PC-3 (cell line): ENCODE results near the gene MAG.

ENCODE experiments used
- EZH2 ChIP-seq: fragments of 300-600 bp; sonication (generic); IDR thresholded peaks from one replicate; pipeline ENCODE4 v1.6.1; 2017; ENCODE audit warnings: antibody characterized with exemption, mild to moderate bottlenecking, low read length; ENCODE audit not compliant: unreplicated experiment
- EZH2phosphoT487 ChIP-seq: fragments of 300-600 bp; sonication (generic); IDR thresholded peaks from 2 replicates; pipeline ENCODE4 v1.6.1; 2018; ENCODE audit warnings: mild to moderate bottlenecking, antibody characterized with exemption, low read length, borderline replicate concordance
- TF ChIP-seq, protein P1 (sequence below): fragments of 300-600 bp; sonication (generic); conservative IDR thresholded peaks from 2 replicates; pipeline ENCODE4 v1.5.1; 2017; ENCODE audit warnings: antibody characterized with exemption, low read depth, mild to moderate bottlenecking, low read length

DNA sequence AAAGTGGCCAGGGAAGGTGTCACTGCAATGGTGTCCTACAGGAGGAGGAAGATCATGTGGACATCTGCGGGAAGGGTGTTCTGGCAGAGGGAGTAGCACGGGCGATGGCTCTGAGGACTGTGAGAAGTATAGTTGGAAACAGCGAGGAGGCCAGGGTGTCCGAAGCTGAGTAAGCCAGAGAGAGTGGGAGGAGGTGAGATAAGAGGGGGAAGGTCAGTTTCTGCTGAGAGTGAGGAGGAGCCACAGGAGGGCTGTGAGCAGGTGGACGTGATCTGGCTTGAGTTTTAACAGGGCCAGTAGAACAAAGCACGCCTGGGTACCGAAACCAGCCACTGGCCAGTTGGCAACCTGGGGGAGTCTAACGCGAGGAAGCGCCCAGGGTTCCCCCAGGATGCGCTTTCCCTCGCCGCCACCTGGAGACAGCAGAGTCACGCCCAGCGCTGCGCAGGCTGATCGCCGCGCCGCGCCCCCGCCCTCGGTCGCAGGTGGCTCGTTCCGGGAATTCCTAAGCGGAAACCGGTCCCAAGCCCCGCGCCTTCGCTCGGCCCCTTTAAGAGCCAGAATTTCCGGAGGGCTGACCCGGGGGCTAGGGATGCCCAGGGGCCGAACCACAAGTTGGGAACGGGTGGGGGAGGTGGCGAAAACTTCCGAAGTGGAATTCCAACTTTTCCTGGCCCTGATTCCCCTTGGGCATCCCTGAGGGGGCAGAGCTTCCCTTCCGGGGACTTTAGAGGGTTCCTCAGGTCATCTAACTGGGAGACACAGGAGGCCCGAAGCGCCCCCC lies 44.2 kb upstream of the MAG start:
- TF ChIP-seq, protein P1, sequence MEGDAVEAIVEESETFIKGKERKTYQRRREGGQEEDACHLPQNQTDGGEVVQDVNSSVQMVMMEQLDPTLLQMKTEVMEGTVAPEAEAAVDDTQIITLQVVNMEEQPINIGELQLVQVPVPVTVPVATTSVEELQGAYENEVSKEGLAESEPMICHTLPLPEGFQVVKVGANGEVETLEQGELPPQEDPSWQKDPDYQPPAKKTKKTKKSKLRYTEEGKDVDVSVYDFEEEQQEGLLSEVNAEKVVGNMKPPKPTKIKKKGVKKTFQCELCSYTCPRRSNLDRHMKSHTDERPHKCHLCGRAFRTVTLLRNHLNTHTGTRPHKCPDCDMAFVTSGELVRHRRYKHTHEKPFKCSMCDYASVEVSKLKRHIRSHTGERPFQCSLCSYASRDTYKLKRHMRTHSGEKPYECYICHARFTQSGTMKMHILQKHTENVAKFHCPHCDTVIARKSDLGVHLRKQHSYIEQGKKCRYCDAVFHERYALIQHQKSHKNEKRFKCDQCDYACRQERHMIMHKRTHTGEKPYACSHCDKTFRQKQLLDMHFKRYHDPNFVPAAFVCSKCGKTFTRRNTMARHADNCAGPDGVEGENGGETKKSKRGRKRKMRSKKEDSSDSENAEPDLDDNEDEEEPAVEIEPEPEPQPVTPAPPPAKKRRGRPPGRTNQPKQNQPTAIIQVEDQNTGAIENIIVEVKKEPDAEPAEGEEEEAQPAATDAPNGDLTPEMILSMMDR, result peak; percentile 46
- TF ChIP-seq EZH2, result no peak
- no peak for TF ChIP-seq EZH2phosphoT487
